Activated naive CD8-positive, alpha-beta T cell treated with anti-CD3 and anti-CD28 coated beads for 36 hours (primary cell): ENCODE results near the gene HYLS1. TPM values are rescaled to one million over a fixed set of nuclear protein-coding genes. Genes with fewer than 3 reads are reported as not detected.

Experiments
- DNase-seq: peaks from one replicate; pipeline ENCODE4 v3.0.0; 2021
- H3K27ac Mint-ChIP-seq: one replicate; pipeline ENCODE4 v1.8.0; 2022; ENCODE audit warnings: mild to moderate bottlenecking, moderate library complexity, mixed read lengths
- H3K27me3 Mint-ChIP-seq: one replicate; pipeline ENCODE4 v1.8.0; 2022; ENCODE audit warnings: mild to moderate bottlenecking, mixed read lengths
- H3K36me3 Mint-ChIP-seq: one replicate; pipeline ENCODE4 v1.8.0; 2021; ENCODE audit warnings: mild to moderate bottlenecking, mixed read lengths
- H3K4me1 Mint-ChIP-seq: one replicate; pipeline ENCODE4 v1.8.0; 2021; ENCODE audit warnings: mixed read lengths
- H3K4me3 Mint-ChIP-seq: one replicate; pipeline ENCODE4 v1.8.0; 2022; ENCODE audit warnings: mild to moderate bottlenecking, moderate library complexity, mixed read lengths
- H3K9me3 Mint-ChIP-seq: one replicate; pipeline ENCODE4 v1.8.0; 2022; ENCODE audit warnings: mixed read lengths
- total RNA-seq, 2 experiments: library from RNA; stranded (reverse); gene quantifications; one replicate each; pipeline ENCODE4 v1.2.3, GENCODE V29; 2021

Gene HYLS1
- total RNA-seq, 2 experiments from 2014 or later, result 8.0 to 8.1 TPM

DNA sequence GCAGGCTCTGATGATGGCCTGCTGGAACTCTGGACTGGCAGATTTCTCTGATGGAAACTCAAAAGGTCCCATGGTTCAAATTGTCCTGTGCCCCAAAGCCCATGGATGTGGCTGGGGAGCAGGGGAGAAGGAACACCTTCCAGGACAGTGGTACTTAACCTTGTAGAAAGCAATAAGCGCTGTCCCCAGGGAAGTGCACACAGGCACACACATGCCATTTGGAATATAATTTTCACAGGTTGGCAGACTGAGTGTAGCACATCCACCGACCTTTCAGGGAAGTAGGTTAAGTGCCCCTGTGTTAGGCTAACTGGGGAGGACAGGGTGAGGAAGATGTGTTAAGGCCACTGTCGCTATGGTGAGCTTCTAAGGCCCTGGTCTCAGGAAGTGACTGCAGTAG, 34.7 kb downstream of the HYLS1 start:
- no peaks in the 10 kb centered on the region for H3K4me1 Mint-ChIP-seq
- peaks cover 11% of the 10 kb centered on the region for H3K27me3 Mint-ChIP-seq
- no peak overlapping the region for H3K27ac Mint-ChIP-seq

DNA sequence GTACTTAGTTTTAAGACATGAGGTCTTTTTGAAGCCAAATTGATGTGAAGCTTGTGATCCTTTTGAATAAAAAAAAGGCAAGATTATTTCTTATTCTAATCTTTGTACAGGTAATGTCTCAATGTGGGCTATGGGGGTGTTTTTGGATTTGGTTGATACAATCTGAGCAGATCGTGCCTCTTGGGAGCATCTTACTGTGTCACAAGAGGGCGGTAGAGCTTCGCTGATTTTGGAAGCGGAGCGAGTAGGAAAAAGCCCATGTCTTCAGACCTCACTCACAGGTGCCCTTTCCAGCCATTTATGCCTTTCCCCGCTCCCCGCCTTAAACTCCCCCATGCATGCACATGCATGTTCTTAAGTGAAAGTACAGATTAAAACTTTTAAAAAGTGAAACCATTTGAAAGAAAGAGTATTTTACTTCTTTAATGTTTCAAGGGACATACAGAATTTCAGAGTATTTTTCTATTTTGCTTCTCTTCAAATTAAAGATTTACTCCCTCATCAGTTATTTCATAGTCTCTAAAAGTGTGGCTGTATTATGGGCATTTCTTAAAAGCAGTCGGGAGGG, 35.6 kb downstream of the HYLS1 start:
- DNase-seq, result peak; percentile 50
- H3K27me3 Mint-ChIP-seq, result peaks cover 7% of the 10 kb centered on the region
- no peaks in the 10 kb centered on the region for H3K36me3 Mint-ChIP-seq
- no peaks in the 10 kb centered on the region for H3K4me1 Mint-ChIP-seq
- H3K27ac Mint-ChIP-seq, result no peak overlapping the region
- no peak overlapping the region for H3K4me3 Mint-ChIP-seq
- no peaks in the 10 kb centered on the region for H3K9me3 Mint-ChIP-seq

More for the DNA sequence above, 34.7 kb downstream of the HYLS1 start:
- DNase-seq, result no peak
- H3K9me3 Mint-ChIP-seq, result no peaks in the 10 kb centered on the region
- H3K36me3 Mint-ChIP-seq, result no peaks in the 10 kb centered on the region
- no peak overlapping the region for H3K4me3 Mint-ChIP-seq

DNA sequence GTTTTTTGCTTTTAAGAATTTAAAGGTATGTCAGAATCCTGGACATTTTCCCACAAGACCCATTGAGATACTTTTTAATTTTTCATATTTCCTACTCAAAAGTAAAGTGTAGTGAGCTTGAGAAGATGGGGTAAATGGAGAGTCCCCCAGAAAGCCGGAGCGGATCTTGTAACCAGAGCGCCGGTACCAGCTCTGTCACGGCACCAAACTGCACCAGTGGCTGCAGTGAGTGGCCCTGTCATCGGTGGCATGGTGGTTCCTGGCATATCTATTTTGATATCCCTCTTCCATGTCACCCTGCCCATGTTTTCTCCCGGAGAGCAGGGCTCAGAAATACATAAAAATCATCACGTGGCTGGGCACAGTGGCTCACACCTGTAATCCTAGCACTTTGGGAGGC, 36.2 kb downstream of the HYLS1 start:
- no peaks in the 10 kb centered on the region for H3K9me3 Mint-ChIP-seq
- H3K27me3 Mint-ChIP-seq, result peaks cover 4% of the 10 kb centered on the region
- no peak for DNase-seq
- no peaks in the 10 kb centered on the region for H3K36me3 Mint-ChIP-seq
- no peaks in the 10 kb centered on the region for H3K4me1 Mint-ChIP-seq
- no peak overlapping the region for H3K4me3 Mint-ChIP-seq
- H3K27ac Mint-ChIP-seq, result no peak overlapping the region

DNA sequence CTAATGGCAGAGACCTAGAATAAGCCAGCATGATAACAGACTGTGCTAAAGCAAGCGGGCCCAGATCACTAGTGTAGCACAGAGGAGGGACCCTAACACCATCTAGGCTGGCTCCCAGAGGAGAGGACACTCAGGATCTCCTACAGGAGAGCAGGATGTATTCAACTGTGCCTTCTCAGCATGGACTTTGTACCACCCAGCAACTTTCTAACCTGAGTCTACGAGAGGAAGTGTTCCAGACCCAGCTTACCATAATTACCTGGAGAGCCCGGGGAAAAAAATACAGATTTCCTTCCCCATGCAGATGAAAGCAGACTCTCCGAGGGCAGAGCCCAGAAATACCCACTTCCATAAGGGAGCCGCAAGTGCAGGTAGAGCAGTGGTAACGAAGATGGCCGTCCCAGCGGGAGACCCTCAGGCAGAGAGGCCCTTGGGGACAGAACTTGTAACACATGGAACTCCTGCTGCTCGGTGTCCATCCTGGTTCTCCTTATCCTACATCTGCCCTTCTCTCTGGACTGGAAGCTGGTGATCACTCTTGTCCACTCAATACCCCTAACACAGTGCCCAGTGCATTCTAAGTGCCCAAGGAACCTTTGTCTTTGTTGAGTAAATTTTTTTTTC, 37.0 kb downstream of the HYLS1 start:
- H3K4me3 Mint-ChIP-seq, result no peak overlapping the region
- H3K9me3 Mint-ChIP-seq, result no peaks in the 10 kb centered on the region
- no peak overlapping the region for H3K27ac Mint-ChIP-seq
- no peaks in the 10 kb centered on the region for H3K4me1 Mint-ChIP-seq
- peaks cover 4% of the 10 kb centered on the region for H3K27me3 Mint-ChIP-seq
- DNase-seq, result no peak
- H3K36me3 Mint-ChIP-seq, result no peaks in the 10 kb centered on the region

DNA sequence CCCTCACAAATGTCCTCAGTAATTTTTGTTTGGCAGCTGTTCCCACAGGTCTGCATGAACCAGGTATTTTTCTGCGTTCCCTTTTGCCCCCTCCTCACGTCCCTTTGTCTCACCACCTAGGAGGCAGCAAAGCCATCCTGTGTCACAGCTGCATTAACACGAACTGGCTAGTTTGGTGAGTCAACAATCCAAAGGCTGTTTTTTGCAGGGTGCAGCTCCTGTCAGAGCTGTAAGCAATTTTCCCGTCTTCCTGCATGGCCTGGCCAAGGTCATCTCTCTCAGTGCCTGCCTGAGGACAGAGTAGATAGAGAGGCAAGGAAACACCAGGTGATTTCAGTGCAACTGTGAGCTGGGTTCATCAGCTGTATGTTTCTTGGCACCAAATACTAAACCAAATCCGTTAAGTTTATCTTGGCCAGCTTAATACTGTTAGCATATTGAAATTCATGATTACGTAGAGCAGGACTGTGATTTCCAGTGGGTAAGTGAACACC, 37.8 kb downstream of the HYLS1 start:
- Mint-ChIP-seq H3K27me3 (peaks cover 4% of the 10 kb centered on the region), H3K4me1 (no peaks in the 10 kb centered on the region), H3K4me3 (no peak overlapping the region), H3K9me3 (no peaks in the 10 kb centered on the region), H3K36me3 (no peaks in the 10 kb centered on the region), H3K27ac (no peak overlapping the region)
- no peak for DNase-seq

DNA sequence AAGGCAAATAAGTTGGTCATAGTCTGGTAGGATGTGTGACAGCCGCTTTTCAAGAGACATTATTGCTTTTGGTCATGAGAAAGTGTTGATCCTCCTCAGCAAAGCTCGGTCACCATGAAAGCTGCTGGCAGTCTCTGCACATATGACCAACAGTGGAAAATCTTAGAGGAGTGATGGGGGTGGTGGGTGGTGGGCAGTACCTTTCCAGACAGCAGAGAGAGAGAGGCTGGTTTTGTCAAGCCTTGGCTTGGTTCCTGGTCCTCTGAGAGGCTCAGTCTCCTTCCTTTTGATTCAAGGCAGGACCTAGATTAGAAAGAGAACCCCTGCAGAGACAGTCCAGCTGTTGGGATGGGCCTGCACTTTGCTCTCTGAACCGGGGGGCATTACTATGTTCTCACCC, 38.3 kb downstream of the HYLS1 start:
- H3K27me3 Mint-ChIP-seq, result peaks cover 4% of the 10 kb centered on the region
- H3K36me3 Mint-ChIP-seq, result no peaks in the 10 kb centered on the region
- no peaks in the 10 kb centered on the region for H3K4me1 Mint-ChIP-seq
- no peak for DNase-seq
- H3K4me3 Mint-ChIP-seq, result no peak overlapping the region
- no peak overlapping the region for H3K27ac Mint-ChIP-seq
- no peaks in the 10 kb centered on the region for H3K9me3 Mint-ChIP-seq

DNA sequence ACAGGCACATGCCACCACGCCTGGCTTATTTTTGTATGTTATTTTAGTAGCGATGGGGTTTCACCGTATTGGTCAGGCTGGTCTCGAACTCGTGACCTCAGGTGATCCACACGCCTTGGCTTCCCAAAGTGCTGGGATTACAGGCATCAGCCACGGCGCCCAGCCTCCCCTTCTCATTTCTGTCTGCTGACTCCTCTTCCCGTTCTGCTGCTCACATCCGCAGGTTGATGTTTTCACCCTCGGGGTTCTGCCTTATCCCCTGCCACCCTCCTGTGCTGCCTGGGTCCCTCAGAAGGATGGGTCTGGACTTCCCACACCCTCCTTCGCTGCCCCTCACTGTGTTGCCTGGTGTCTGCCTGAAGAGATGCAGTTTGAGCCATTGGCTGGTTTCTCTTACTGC, 39.2 kb downstream of the HYLS1 start:
- Mint-ChIP-seq H3K27me3 (peaks cover 4% of the 10 kb centered on the region), H3K4me1 (no peaks in the 10 kb centered on the region), H3K36me3 (no peaks in the 10 kb centered on the region), H3K4me3 (no peak overlapping the region), H3K27ac (no peak overlapping the region), H3K9me3 (no peaks in the 10 kb centered on the region)
- DNase-seq, result no peak

DNA sequence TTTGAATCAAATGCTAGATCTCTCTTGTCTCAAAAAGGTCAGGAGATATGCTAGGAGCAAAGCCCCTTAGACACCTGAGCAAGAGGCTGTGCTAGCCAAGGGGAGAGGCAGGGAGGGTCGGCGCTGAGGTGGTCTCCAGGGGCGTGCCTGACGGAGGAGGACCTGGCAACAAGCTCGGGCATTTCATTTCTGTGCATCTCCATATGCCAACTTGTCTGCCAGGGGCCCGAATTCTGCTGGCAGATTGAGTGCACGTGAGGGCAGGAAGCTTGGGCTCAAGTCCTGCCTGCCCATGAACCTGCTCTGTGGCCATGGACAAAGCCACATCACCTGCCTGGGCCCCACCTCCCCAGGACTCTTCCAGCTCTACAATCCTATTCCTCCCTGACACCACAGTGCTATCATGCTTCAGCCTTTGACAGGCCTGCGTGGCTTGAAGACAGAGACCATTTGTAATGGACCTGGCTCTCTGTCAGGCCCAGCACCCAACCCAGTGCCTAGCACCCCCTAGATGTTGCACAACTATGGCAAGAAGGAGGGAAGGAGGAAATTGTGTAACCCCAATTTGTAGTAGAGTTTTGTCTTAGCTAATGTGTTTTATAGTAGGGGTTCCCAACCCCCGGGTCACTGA, 42.1 kb downstream of the HYLS1 start:
- DNase-seq, result no peak
- Mint-ChIP-seq H3K27me3 (peaks cover 4% of the 10 kb centered on the region), H3K4me3 (no peak overlapping the region), H3K4me1 (peaks cover 8% of the 10 kb centered on the region), H3K27ac (no peak overlapping the region), H3K9me3 (no peaks in the 10 kb centered on the region), H3K36me3 (no peaks in the 10 kb centered on the region)

DNA sequence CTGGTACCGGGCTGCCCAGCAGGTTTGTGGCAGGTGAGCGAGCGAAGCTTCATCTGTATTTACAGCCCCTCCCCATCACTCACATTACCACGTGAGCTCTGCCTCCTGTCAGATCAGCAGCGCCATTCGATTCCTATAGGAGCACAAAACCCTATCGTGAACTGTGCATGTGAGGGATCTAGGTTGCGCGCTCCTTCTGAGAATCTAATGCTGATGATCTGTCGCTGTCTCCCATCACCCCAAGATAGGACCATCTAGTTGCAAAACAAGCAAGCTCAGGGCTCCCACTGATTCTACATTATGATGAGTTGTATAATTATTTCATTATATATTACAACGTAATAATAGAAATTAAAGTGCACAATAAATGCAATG, 42.6 kb downstream of the HYLS1 start:
- DNase-seq, result no peak
- Mint-ChIP-seq H3K9me3 (no peaks in the 10 kb centered on the region), H3K4me3 (no peak overlapping the region), H3K27me3 (peaks cover 4% of the 10 kb centered on the region), H3K36me3 (no peaks in the 10 kb centered on the region), H3K4me1 (peaks cover 8% of the 10 kb centered on the region), H3K27ac (no peak overlapping the region)

DNA sequence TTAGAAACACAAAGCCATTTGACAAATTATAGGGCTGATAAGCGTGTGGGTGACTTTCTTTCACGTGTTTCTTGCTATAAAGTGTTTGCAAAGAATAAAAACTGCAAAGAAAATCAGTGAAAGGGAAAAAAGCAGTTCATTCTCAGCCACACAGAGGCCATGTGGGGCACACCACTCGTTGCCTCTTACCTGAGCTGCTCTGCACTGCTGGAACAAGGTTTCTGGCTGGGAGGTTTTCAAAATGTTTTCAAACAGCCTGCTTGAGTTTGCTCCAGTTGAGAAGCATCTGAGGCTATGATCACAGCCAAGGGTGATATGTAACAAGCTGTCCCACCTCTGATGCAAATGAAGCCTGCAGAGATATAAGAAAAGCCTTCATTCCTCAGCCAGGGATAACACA, 43.6 kb downstream of the HYLS1 start:
- Mint-ChIP-seq H3K4me1 (peaks cover 8% of the 10 kb centered on the region), H3K9me3 (no peaks in the 10 kb centered on the region), H3K36me3 (no peaks in the 10 kb centered on the region), H3K27me3 (peaks cover 3% of the 10 kb centered on the region), H3K4me3 (no peak overlapping the region), H3K27ac (no peak overlapping the region)
- DNase-seq, result no peak

DNA sequence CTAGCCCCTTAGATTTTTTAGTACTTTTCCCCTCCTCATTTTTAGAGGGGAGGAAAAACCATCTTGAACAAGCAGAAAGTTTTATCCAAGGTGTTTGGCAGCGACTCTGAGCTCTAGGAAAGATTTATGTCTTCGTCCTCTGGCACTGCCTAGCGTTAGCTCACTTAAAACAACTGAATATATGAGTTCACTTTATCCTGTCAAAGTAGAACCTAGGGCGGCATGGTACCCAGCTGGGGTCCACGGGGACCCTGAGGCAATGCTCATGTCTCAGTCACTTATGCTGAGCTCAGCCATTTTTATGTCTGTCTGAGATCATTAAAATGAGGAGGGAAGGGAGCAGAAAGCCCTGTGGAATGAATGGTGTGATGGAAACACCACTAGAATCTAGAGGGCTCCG, 44.2 kb downstream of the HYLS1 start:
- Mint-ChIP-seq H3K9me3 (no peaks in the 10 kb centered on the region), H3K27ac (no peak overlapping the region), H3K4me3 (no peak overlapping the region), H3K27me3 (no peaks in the 10 kb centered on the region), H3K4me1 (peaks cover 8% of the 10 kb centered on the region), H3K36me3 (no peaks in the 10 kb centered on the region)
- DNase-seq, result no peak

DNA sequence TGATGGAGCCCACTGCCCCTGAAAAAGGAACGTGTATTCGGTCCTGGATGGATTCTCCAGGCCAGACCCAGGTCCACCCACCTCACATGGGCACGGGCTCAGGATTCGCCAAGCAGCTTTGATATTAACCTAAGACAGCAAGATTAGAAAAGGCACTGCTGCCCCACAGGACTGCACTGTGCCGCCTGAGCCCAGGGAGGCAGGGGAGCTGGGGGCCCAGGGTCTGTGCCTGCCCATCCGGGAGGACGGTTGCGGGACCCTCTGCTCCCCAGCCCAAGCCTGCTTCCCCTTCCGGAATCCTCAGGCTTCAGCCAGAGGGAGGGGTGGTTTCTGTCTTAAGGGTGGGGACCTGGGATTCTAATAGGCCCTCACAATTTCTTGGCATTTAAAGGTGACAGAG, 44.8 kb downstream of the HYLS1 start:
- no peak overlapping the region for H3K4me3 Mint-ChIP-seq
- peaks cover 8% of the 10 kb centered on the region for H3K4me1 Mint-ChIP-seq
- H3K27me3 Mint-ChIP-seq, result no peaks in the 10 kb centered on the region
- no peak overlapping the region for H3K27ac Mint-ChIP-seq
- no peak for DNase-seq
- no peaks in the 10 kb centered on the region for H3K36me3 Mint-ChIP-seq
- no peaks in the 10 kb centered on the region for H3K9me3 Mint-ChIP-seq

DNA sequence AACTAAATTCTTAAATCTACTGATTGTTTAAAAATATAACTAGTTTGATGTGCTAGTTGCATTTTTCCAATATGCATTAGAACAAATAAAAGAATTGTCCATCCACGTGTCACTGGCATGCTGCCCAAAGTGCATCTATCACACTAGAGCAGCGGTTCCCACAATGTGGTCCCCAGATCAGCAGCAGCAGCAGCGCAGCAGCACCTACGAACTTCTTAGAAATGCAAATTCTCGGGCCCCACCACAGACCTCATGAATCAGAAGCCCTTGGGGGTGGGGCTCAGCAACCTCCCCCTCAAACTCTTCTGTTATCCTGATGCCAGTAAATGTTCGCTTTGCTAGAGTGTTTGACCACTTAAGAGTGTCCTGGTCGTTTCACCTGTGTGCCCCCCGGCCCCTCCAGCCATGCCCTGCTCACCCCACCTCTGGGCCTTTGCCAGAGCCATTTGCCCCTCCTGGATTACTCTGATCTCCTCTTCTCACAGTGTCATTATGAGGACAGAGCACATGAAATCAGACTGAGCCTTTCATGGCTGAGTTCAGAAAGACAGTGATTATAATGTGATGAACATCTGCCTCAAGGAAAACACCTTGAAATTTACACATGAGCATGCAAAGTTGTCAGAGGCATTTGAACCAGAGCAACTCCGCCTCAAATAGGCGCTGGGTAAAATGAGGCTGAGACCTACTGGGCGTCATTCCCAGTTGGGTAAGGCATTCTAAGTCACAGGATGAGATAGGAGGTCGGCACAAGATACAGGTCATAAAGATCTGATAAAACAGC, 45.8 kb downstream of the HYLS1 start:
- DNase-seq, result peak; percentile 43
- H3K27me3 Mint-ChIP-seq, result no peaks in the 10 kb centered on the region
- no peak overlapping the region for H3K27ac Mint-ChIP-seq
- H3K4me1 Mint-ChIP-seq, result peaks cover 8% of the 10 kb centered on the region
- no peaks in the 10 kb centered on the region for H3K9me3 Mint-ChIP-seq
- no peak overlapping the region for H3K4me3 Mint-ChIP-seq
- H3K36me3 Mint-ChIP-seq, result no peaks in the 10 kb centered on the region

DNA sequence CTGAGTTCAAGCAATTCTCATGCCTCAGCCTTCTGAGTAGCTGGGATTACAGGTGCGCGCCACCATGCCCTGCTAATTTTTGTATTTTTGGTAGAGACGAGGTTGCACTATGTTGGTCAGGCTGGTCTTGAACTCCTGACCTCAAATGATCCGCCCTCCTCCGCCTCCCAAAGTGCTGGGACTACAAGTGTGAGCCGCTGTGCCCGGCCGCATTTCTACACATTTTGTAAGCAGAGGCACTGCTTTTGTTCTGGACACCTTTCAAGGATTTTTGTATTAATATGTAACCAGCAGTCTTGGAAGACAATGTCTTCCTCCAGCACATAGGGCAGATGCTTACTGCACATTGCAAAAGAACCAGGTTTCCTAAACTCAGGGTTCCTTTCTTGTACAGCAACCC, 47.0 kb downstream of the HYLS1 start:
- Mint-ChIP-seq H3K27me3 (no peaks in the 10 kb centered on the region), H3K27ac (no peak overlapping the region), H3K9me3 (no peaks in the 10 kb centered on the region), H3K4me1 (peaks cover 8% of the 10 kb centered on the region), H3K36me3 (no peaks in the 10 kb centered on the region), H3K4me3 (no peak overlapping the region)
- no peak for DNase-seq

DNA sequence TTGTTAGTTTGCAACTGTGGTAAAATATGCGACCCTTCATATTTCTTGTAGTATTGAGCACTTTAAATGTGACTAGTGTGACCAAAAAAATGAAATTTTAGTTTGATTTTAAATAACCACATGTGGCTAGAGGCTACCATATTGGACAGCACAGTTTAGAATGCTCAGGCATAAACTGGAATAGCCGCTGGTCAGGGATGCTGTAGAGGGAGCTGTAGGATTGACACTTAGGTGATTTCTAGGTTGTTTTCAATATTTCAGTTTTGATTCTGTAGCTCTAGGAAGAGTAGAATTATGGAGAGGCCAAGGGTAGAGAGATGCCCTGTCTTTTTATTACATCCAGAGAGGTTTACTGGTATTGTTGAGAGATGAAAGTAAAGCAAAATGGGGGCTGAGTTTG, 47.6 kb downstream of the HYLS1 start:
- H3K36me3 Mint-ChIP-seq, result no peaks in the 10 kb centered on the region
- no peak overlapping the region for H3K27ac Mint-ChIP-seq
- H3K27me3 Mint-ChIP-seq, result no peaks in the 10 kb centered on the region
- H3K4me3 Mint-ChIP-seq, result no peak overlapping the region
- H3K4me1 Mint-ChIP-seq, result peaks cover 8% of the 10 kb centered on the region
- H3K9me3 Mint-ChIP-seq, result no peaks in the 10 kb centered on the region
- DNase-seq, result no peak
